GM12878 (cell line): Measurements from ENCODE around the gene ROR2.

Experiments
- ATF2 ChIP-seq: IDR thresholded peaks from 2 replicates; pipeline ENCODE4 v1.6.1; 2012; ENCODE audit warnings: low read length, inconsistent platforms
- CTCF ChIP-seq, 3 experiments: IDR thresholded peaks in 2 of 3; conservative IDR thresholded peaks in 1 of 3; 2 replicates each; pipeline ENCODE4 v1.5.1; 2011; ENCODE audit warnings: low read depth in 3 of 3, low read length in 3 of 3, mild to moderate bottlenecking in 3 of 3, control low read depth in 2 of 3, moderate library complexity in 2 of 3, inconsistent platforms in 1 of 3, mixed read lengths in 1 of 3; ENCODE audit not compliant: control insufficient read depth in 2 of 3, insufficient read depth in 1 of 3; ENCODE audit errors: extremely low read depth in 1 of 3
- EZH2 ChIP-seq: IDR thresholded peaks from 2 replicates; pipeline ENCODE4 v1.6.1; 2012; ENCODE audit warnings: low read depth, mild to moderate bottlenecking, control low read depth, inconsistent platforms, low read length, borderline replicate concordance; ENCODE audit not compliant: control insufficient read depth
- POLR2A ChIP-seq: IDR thresholded peaks from 2 replicates; pipeline ENCODE4 v1.6.1; 2011; ENCODE audit warnings: low read depth, mild to moderate bottlenecking, low read length
- POLR2AphosphoS5 ChIP-seq: IDR thresholded peaks from 2 replicates; pipeline ENCODE4 v1.6.1; 2011; ENCODE audit warnings: mild to moderate bottlenecking, low read length, inconsistent platforms
- RAD21 ChIP-seq: IDR thresholded peaks from 2 replicates; pipeline ENCODE4 v1.6.1; 2011; ENCODE audit warnings: mild to moderate bottlenecking, low read depth, low read length, moderate library complexity; ENCODE audit not compliant: insufficient read depth
- REST ChIP-seq: IDR thresholded peaks from 2 replicates; pipeline ENCODE4 v1.6.1; 2012; ENCODE audit warnings: mild to moderate bottlenecking, low read depth, low read length
- SMC3 ChIP-seq: IDR thresholded peaks from 2 replicates; pipeline ENCODE4 v1.6.1; 2011; ENCODE audit warnings: low read length, improper control_type of control experiment, borderline replicate concordance
- SP1 ChIP-seq: IDR thresholded peaks from one replicate; pipeline ENCODE4 v1.6.1; 2011; ENCODE audit warnings: low read depth, low read length
- TCF12 ChIP-seq: IDR thresholded peaks from 2 replicates; pipeline ENCODE4 v1.6.1; 2011; ENCODE audit warnings: low read depth, mild to moderate bottlenecking, low read length

DNA sequence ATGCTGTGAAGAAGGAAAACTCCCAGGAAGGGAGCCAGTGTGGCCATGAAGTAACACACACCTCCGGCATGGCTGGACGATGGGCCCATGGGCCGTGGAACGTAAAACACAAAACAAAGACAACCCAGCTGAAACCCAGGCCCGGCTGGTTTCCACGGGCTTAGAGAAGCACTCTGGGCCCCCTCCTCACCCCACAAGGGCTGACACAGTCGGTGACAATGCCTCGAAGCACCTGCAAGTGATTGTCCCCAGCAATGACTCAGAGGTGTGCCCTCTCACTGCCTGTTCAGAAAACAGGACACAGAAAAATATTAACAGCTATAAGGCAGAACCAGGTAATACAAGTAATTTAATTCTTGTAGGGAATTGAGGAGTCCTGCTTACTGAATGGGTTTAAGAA is 135.3 kb downstream of the ROR2 start:
- TF ChIP-seq SMC3 (no peak), TCF12 (no peak), ATF2 (no peak), POLR2A (no peak), EZH2 (no peak), CTCF (IDR thresholded peaks at IDR 0.05 in 2 of 3, conservative IDR thresholded peaks at IDR 0.05 in 1 of 3; ENCODE audit: control insufficient read depth in 2 of 3, extremely low read depth in 1 of 3, insufficient read depth in 1 of 3, low read depth in 3 of 3, low read length in 3 of 3) (no peak), POLR2AphosphoS5 (no peak), SP1 (no peak), REST (no peak), RAD21 (no peak)
